NCI-H446 (cell line): ENCODE measurements around the gene SLC35F1.
A peak's percentile ranks its signal among the peaks of the same experiment; 100 is the strongest.
"Not testable (repeated sequence)": the region's sequence is repeated elsewhere in the genome, so short reads cannot be mapped to it uniquely, and the experiment has no call there.

Source experiments
- DNase-seq, 2 experiments: peaks; one replicate each; lab custom pipeline; 2025; lab: John Stamatoyannopoulos, UW

The SLC35F1 gene

GRCh38 chr6:117992856-117993255 lies 85.8 kb downstream of the SLC35F1 start:
- peak; percentile 26 to 57 for DNase-seq

- DNase-seq: no peak
Observed at GRCh38 chr6:118012944-118013343, 105.9 kb downstream of the SLC35F1 start.

- DNase-seq: no peak
Observed at GRCh38 chr6:118016532-118016931, 109.5 kb downstream of the SLC35F1 start.

DNA sequence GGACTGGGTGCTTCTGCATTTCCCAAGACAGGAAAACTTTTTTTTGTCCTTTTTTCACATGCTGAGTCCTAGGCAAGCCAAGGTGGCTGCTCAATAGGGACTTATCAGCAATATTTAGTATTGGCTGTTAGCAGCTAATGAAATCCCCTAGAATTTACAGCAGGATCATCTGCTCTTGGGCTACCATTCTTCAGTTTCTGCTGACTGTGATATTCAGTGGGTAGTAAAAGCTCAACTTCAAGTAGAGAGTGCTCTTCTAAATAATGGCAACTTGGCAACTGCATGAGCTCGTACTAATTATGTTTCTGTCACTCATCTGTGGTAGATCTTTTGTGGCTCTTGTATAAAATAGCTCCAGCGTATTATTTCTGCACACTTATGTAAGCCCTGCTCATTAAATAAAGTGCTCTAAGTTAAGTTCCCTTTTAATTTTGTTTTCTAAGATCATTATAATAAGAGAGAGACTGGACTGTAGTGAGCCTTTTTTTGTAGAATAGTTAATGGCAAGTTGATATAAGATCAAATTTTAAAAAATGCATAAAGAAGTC lies 110.3 kb downstream of the SLC35F1 start:
- DNase-seq: no peak

DNA sequence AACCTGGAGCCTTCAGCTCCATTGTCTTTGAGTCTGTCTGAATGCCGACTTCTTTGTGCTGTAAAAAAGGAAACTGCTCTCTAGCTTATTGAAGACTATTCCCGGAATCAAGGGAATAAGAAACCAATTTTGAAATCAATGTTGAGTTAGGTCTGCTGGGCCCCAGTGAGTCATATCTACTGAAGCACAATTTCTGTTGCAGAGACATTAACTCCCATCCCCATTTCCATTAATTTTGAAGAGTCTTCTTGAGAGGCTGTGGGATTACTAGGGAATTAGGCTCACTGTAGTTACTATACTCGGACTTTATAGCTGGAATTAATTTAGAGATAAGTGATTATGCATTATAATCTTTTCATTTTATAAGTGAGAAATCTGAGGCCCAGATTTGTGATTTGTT lies 116.7 kb downstream of the SLC35F1 start:
- DNase-seq: no peak

DNA sequence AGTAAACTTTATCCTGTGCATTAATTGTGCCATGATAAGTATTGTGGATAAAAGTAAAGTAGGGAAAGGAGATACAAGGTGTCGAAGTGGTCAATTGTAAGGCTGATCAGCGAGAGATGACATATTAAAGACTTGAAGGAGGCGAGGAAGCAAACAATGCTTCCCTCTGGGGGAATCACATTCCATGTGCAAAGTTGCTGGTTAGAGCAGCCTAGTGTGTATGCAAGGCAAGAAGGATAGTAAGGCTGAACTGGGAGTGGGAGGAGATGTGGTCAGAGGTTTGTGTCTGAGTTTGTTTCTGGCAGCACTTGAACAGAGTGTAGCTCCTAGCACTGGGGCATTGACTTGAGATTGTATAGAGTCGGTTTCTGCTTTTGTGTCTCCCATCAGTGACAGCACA lies 122.9 kb downstream of the SLC35F1 start:
- no peak for DNase-seq

- DNase-seq: not testable (repeated sequence)
Observed at GRCh38 chr6:118037479-118037878, 130.4 kb downstream of the SLC35F1 start.

DNA sequence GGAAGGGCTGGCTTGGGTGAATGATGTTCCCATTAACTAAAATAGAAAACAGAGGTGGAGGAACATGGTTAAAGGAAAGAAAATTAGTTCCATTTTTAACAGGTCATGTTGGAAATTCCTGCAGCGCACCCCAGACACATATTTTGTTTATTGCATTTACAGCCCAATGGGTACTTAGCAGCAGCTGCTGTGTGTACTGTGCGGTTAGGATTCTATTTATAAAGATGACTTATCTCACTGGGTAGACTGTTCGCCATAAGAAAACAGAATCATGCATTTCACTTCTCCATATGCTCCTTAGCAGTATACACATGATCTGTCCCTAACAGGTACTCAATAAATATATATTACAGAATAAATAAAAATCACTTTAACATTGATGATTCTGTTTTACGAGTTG lies 135.8 kb downstream of the SLC35F1 start:
- no peak for DNase-seq

DNA sequence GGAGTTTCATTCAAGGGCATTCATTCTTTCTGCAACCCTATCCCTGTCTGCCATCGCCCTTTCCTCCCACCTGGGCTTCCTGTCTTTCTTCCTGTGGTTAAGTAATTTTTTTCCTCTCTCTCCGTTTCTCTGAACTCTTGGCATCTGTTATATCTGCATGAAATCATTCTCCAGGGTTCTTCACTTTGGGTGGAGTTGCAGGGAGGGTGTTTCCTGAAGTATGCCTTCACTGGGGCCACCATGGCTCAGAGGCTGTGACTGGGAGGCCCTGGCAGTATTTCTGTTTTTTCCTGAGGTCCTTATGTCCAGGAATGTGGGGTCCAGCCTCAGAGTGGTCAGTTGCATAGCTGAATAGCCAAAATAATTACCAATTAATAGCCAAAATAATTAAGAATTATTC lies 137.2 kb downstream of the SLC35F1 start:
- no peak for DNase-seq

DNA sequence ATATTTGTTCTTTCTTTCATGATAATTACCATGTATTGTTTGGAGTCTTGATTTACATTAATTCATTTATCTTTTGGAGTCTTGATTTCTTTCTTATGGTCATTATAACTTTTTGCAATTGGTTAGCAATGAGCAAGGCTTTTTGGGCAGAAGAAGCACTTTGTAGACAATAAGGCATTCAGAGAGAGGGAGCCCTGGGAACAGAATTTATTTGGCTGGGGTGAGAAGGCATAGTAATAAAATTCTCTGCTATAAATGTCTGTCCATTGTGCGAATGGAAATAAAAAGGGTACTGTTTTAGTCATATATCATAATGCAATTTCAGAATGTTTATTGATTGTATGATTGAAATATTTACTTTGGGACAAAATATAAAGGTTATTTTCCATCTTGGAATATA lies 147.0 kb downstream of the SLC35F1 start:
- no peak for DNase-seq

GRCh38 chr6:118061666-118062065 lies 154.6 kb downstream of the SLC35F1 start:
- DNase-seq: no peak

DNA sequence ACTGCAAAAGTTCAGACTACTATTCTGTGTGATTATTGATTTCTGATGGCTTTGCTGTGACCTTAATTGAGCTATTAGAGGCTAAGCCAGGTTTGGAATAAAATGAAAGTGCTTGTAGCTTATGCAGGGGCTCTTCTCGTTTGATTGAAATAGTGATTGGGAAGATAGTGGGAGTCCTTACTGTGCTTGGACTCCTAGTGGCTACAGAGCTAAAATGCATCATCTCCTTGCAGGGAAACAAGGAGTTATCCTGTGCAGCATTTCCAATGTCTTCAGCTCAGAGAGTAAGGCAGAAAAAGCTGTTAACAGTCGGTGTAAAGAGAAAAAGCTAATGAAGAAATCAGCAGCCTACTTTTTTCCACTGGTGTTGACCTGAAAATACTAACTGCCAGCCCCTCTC lies 173.5 kb downstream of the SLC35F1 start:
- no peak for DNase-seq

DNA sequence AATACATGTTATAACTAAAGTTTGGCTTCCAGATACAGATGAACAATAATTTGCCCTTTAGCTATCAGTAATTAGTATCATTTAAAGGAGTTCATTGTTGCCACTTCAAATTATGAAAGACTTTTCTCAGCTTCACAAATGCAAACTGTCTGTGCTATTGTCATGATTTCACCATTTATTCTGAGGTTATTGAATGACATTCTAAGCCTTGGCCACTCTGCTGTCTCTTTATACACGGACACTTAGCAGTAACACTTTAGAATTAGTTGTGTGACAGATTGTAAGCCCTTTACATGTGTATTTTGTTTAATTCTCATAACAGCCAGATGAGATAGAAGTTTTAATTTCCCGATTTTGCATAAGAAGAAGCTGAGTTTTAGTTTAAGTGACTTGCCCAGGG lies 176.6 kb downstream of the SLC35F1 start:
- no peak for DNase-seq

DNA sequence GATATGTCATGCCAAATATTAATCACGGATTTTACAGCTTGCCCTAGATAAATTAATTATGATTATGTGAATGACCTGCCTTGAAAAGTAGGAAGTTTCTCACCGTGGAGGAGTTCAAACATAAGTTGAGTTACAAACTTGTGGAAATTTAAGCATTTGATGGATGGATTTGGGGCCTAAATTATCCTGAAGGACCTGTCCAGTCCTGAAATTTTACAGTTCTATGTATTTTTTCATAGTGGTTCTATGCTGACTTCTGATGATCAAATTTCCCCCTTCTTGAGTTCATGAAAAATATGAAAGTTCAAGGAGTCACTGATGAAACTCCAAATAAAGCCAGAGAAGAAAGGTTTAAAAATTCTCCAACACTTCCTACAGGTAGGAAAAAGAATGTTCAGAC lies 178.6 kb downstream of the SLC35F1 start:
- no peak for DNase-seq

GRCh38 chr6:118086159-118086558 lies 179.1 kb downstream of the SLC35F1 start:
- no peak for DNase-seq

- no peak for DNase-seq
Observed at GRCh38 chr6:118092086-118092485, 185.0 kb downstream of the SLC35F1 start.

DNA sequence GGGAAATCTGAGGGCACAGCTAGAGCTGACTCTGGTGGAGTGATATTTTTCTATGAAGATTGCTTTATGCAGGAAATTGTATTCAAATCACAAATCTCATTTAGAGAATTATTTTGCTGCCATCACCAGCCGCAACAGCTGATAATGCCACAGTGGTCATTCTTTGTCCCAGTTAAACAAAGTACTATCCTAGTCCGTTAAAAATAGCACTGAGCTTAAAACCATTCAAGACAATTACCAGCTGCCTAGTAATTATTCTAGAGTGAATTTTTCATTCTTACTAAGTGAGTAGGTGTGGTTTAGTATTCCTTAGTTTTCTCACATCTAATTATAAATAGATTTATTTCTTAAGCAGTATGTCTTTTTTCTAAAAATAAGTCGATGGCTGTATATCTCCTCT lies 190.5 kb downstream of the SLC35F1 start:
- DNase-seq: no peak

GRCh38 chr6:118100717-118101116 lies 193.7 kb downstream of the SLC35F1 start:
- DNase-seq: no peak

DNA sequence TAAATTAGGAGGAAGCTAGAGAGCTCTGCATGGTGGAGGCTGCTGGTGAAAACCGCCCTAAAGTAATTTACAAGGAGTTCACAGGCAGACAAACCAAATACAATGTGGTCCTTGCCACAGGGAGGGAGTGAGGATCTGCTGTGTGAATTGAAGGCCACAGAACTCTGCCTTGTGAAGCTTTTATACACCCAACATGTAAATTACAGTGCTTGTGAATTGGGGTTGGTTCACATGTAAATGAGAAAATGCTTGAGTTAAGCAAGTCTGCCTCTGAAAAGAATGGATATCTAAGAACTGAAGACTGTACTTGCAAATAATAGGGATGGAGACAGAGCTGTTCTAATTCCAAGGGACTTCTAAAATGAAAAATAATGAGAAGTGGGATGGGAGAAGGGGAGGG lies 194.2 kb downstream of the SLC35F1 start:
- DNase-seq: no peak

- DNase-seq: no peak
Observed at GRCh38 chr6:118101831-118102345, 194.8 kb downstream of the SLC35F1 start.

- DNase-seq: no peak
Observed at GRCh38 chr6:118102401-118102800, 195.3 kb downstream of the SLC35F1 start.

DNA sequence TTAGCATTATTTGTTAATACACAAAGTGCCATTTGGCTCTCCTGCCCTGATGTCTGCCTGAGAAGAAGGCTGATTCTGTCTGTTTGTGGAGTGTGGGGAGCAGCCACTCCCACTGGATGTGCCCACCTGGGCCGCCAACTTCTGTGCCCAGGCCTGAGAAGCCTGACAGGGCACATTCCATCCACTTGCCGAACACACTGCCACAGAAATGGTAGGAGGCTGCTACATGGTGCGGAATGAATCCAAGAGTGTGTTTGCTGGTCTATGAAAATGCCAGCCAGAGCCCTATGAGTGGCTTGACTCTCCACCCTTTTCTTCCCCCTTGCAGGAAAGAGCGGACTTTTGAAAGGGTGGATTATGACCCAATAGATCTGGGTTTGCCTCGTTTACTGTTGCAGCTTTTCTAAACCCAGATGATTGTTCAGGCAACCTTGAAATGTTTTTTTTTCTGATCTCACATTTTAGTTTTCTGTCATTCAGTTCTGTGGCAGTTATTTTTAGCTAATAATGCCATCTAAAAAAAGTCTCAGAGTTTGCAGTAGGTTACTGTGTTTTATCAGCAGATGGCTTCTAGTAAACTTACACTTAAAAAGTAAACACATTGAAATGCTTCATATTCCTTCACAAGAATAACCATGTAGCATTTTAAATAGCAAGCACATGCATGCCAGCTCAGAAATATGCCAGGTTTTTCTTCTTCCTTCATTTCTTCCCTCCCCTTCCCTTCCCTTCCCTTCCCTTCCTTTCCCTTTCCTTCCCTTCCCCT lies 196.5 kb downstream of the SLC35F1 start:
- DNase-seq: no peak

DNA sequence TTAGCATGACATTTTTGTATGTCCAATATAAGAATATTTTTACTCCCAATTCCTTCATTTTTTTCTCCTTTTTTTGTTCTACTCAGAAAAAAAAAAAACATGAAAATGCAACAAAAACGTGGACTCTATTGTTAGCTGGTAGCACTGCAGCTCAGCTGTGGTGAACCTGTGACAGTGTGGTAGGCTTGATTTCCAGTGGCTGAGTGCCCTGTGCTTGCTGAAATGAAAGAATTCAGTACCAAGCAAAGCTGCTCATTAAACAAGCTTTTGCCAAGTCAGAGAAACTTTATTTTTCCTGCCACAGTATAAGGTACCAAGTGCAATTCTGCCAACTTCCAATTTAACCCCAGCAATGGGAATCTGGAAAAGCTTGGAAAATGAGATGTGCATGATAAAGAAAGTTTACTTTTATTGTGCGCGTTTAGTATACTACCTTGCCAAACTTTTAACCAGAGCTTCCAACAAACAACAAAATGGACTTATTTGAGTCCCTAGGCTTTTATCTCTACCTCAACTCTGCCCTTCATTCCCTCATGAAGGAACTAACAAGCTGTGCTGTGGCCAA lies 215.2 kb downstream of the SLC35F1 start:
- DNase-seq: peak in 1 of 2 experiments; percentile 6
